Cerebellar nuclear complex (tissue), 1 donor: ENCODE data around the gene FAAP20.

Source experiments
- DNase-seq, 2 experiments: peaks; one replicate each; lab custom pipeline; 2025; lab: John Stamatoyannopoulos, UW

The FAAP20 gene

DNA sequence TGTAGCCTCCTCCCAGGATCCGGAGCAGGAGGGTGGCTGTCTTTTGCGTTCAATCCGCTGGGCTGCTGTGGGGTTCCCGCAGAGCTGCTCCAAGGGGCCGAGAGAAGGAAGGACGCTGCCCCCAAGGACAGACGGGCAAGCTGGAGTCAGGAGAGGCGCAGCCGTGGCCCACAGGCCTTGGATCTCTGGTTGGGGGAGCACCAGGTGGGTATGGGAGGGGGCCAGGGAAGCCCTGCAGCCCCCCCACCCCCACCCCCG is 17.6 kb upstream of the FAAP20 start:
- DNase-seq = no peak

DNA sequence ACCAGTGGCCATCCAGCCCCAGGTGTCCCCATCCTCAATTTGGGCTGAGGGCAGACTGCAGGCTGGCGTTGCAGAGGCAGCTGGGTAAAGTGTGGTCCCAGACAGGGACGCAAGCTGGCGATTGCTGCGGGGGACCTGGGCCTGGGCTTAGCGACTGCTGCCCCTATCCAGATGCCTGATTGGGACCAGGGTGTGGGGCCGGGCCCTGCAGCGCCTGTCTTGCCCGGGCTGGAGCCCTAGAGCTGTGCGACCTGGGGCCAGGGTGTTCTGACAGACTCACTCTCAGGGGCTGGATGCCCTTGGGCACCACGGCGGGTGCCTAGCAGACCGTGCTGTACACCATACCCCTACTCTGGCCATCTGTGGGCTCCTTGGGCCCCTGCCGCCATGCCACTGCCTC is 16.2 kb upstream of the FAAP20 start:
- DNase-seq = no peak

DNA sequence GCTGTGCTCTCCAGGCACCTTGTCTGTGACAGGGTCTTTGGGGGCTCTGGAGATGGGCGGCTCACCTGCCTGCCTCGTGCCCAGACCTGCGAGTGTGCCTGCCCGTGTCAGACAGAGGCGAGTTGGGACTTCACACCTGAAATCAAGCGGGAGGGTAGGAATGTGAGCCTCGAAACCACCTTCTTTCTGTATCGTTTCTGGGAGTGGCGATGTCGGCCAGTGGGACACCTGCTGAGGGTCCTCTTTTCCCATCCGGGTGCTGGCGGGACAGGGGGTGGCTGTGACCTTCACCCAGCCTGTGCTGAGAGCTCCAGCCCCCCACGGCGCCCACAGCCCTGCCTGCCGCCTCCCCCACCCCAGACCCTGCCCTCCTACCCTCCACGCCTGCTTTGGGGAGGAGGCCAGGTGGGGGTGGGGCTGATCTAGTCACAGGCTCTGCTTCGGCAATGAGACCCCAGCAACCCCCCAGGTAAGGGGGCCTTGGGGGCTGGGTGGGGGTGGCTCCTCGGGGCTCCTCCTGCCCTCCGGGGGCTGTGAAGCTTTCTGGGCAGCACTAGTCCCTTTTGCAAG is 15.6 kb upstream of the FAAP20 start:
- DNase-seq = no peak

DNA sequence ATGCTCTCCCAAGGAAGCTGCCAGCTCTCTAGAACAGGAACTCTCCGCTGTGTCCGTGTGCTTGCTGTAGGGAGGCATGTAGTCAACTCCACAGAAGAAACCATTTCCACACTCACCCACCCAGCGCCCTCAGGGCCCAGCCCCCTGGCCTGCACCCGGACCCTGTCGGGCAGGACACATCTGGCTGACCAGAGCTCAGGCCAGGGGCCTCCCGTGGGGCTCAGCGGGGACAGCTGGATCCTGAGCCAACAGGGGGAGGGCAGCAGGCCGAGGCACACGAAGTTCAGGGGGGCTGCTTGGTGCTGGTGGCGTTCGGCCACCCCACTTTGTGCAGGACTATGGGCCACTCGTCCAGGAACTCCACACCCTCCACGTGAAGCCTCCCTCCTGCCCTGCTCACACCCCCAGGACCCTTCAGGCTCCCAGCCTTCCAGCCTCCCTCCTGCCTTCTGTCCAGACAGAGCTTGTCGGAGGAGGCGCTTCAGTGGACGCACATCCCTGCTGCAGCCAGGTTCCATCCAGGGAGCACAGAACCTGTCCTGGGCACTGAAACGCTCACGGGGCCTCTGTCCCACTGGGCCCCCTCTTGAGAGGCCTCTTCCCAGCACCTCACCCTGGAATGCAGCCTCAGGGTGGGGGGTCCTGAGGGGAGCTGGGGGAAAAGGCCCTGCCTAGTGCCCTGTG is 15.0 kb upstream of the FAAP20 start:
- DNase-seq = no peak

DNA sequence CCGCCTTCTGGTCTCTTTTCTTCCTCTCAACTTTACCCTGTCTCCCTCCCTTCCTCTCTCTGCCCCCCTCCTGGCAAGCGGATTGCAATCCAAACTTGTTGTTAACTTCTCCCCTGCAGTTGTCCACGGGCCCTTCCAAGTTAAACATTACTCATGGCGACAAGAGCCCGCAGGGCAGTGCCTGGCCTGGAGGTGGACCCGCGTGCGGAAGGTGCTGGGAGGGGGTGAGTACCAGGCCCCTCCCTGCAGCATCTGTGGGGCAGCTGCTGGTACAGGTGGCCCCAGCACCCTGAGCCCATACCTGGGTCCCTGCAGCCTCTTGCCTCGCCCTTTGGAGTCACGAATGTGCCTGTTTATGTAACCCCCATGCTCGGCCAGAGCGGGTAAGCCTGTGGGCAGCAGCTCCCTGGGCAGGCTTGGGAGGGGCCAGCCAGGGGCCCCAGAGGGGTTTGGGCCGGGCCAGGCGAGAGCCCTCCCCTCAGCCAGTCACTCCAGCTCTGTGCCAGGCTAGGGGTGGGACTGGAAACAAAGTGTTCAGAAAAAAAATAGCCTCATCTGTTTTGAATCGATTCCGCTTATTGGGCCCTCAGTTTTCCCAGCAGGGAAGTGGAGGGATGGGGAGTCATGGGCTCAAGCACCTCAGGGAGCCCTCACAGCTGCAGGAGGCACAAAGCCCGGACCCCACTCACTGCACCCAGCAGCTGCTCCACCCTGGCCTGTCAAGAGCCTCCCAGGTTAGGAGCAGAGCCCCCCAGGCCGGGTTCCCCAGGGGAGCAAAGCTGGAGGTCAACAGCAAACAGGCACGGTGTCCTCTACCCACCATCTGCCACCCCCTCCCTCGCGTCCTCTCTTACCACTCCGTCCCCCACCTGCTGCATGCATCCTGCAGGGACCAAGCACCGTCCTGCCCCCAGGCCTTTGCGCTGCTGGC is 14.0 kb upstream of the FAAP20 start:
- DNase-seq = no peak

DNA sequence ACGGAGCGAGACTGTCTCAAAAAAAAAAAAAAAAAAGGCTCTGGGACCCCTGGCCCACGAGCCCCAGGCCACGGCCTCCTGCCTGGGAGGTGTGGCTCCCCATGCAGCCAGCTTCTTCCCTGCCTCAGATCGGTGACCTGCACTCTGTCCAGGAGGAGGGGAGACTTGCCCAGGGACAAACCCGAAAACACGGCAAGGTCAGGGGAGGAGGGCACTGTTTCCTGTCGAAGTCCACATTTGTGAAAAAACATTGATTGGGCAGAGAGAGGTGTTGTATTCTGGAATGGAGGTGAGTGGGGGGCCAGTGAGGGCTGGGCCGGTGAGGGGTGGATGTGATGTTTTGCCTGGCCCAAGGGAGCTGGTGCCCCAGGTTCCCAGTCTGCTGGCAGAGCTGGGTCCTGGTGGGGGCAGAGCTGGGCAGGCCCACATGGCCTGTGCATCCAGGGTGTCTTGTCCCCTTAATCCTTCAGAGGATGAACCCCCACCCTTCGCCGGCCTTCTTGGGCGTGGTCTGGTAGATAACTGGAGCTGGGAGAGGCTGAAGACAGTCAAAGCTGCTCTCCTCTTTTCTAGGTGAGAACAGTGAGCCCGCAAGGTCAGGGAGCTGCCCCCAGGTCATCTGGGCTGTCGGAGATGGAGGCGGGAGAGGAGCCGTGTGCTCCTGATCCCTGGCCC is 12.4 kb upstream of the FAAP20 start:
- no peak for DNase-seq

DNA sequence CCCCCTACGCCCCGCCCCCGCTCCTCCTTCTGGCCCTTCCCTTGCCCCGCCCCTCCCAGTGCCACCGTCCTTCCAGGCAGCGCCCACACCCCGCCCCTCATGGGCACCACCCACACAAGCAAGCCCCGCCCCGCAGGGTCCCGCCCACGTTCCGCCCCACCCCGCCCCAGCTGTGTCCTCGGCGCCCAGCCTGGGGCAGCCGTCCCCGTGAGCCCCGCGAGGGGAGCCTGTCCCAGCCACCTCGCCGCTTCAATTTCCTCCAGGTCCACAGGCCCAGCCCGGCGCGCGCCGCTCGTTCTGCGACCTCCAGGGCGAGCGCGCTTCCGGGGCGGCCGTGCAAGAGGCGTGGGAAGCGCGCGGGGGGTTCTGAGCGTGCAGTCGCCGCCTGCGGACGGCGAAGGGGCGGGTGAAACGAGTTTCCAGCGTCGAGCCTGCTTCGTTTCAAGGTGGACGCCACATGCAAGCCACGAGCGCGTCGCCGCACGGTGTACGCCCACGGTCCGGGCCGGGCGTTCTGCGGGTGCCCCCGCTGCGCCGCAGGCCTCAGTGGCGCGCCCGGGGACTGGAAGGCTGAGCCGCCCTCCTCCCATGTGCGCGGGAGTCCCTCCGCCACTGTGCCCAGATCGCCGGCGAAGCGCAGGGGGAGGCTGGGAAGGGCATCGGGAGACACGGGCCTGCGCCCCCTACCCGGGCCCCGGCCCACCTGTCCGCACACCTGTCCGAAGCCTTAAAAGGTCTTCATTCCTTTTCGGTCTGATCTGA is 10.8 kb upstream of the FAAP20 start:
- peak; percentile 29 to 42 for DNase-seq

DNA sequence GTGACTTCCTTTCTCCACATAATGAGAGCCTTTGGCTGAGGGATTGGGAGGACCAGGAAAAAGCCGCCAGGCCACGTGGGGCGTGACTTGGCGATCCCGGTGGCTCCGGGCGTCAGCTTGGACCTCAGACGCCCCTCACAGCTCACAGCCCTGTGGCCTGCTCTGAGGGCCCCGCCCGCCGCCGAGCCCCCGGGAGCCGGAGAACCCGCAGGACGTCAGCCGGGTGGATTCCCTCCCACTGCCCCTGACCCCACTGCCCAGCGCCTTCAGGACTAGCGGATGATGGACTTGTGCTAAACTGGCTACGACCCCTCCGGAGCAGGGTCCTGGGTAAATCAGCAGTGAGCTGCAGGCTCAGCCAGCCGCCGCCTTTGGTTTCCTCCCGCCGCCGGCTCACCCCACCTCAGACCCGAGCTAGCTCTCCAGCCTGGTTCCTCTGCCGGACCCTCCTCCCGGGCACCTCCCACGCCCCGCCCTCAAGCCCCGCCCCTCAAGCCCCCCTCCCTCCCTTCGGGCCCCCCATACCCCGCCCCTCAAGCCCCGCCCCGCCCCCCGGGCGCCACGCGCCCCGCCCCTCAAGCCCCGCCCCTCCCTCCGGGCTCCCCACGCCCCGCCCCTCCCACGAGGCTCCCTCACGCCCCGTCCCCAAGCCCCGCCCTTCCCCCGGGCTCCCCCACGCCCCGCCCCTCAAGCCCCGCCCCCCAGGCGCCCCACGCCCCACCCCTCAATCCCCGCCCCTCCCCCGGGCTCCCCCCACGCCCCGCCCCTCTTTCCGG is 10.0 kb upstream of the FAAP20 start:
- no peak for DNase-seq

DNA sequence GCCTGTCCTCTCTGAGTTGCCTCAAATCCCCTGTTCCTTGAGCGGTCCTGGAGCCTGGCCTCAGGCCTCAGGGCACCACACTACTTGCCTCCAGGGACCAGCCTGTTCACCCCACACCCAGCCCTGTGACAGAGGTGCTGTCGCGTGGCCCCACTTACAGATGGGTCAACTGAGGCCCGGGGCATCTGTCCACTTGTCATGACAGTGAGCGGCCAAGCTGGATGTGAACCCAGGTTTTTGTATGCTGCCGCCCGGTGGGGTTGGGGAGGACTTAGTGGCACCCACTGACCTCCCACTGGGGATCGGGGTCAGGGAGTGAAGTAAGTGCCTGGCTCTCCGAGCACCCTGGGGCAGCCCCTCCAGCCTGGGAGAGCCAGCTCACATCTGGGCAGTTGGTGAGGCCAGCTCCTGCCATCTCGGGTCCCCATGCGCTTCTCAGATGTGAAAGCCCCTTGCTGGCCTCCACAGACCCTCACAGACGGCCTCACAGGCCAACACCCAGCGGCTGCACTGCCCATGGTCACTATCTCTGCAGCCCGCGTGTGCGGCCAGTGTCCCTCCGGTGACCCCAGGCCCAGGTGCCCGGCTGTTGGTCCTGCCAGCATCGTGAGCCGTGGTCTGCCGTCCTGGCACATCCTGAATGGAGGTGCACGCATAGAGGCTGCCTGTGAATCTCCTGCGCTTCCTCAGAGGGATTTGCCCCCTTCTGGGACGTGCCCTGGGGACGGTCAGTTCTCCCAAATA is 9.3 kb upstream of the FAAP20 start:
- DNase-seq = no peak

DNA sequence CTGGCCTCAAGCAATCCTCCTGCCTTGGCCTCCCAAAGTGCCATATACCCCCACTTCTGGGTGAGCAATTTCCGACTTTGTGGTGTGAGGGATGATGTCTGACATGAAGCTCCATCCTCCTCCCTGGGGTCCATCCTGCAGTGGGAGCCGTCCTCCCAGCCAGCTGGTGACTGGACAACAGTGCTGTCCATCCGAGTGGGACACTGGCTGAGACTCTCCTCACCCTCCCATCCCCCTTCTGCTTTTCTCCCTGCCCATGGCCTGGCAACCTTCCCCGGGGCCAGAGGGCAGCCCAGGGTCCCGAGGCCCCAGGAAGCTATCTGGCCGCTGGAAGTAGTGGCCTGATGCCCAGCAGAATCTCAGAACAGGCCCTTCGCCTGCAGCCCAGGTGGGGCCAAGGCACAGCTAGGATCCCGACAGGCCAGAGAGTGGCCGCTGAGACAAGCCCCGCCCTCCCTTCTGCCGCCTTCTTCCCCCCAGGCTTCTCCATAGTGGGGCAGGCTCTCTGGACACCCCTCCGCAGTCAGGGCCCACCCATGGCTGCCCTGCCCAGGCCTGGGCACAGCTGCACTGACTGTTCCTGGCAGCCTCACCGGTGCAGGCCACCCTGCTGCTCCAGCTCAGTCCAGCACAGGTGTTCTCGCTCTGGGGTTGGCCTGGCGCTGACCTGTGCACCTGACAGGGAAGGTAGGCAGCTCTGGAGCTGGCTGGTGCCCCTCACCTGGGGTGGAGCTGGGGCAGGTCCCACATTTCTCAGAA is 8.4 kb upstream of the FAAP20 start:
- no peak for DNase-seq

DNA sequence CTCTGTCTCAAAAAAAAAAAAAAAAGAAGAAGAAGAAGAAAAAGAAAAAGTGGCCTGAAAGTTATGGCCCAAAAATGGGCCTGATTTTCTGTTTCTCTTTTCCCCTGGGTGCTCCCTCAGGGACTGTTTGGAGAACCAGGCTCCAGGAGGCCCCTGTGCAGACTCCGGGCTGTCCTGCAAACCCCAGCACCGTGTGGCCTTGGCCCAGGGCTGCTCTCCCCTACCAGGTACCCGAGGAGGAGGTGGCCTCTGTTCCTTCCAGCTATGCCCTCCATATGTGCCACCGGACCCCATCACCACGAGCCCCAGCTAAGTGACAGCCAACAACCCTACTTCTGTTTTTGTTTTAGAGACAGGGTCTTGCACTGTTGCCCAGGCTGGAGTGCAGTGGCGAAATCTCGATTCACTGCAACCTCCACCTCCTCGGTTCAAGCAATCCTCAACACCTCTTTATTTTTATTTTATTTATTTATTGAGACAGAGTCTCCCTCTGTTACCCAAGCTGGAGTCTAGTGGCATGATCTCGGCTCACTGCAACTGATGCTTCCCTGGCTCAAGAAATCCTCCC is 7.5 kb upstream of the FAAP20 start:
- no peak for DNase-seq

DNA sequence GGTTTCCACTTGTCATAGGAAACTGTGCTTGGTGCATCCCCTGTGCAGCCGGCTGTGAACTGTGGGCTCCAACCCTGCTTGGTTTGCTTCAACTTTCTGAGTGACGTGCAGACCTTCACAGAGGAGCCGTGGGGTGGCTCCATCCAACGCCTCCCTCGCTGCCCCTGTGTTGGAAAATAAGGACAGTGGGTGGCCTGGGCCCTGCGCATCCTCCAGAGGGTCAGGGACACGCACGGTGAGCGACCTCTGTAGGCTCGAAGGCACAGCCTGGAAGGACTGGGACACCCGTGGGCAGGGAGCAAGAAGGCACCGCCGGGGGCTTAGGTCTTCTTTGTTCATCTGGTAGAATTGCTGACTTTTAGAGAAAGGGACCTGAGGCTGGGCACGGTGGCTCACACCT is 6.5 kb upstream of the FAAP20 start:
- no peak for DNase-seq

DNA sequence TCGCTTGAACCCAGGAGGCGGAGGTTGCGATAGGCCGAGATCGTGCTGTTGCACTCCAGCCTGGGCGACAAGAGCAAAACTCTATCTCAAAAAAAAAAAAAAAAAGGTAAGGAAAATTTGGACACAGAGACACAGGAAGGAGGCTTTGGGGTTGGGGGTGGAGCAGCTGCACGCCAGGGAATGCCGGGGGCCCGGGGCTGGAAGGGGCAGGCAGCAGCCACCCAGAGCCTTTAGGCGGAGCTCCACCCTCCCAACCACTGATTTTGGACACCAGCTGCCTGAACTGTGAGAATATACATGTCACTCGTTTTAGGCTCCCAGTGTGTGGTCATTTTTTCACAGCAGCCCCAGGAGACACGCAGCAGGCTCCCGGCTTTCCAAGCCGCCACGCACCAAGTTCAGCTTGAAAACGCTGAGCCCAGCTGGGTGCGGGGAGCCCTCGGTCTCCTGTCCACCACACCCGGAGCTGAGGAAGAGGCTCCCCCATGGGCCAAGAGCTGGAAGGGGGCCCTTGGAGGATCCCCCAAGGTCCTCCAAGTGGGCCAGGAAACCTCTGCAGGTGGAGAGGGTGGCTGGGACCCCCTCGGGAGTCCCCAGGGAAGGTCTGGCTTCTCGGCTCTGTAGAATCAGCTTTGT is 5.9 kb upstream of the FAAP20 start:
- no peak for DNase-seq

DNA sequence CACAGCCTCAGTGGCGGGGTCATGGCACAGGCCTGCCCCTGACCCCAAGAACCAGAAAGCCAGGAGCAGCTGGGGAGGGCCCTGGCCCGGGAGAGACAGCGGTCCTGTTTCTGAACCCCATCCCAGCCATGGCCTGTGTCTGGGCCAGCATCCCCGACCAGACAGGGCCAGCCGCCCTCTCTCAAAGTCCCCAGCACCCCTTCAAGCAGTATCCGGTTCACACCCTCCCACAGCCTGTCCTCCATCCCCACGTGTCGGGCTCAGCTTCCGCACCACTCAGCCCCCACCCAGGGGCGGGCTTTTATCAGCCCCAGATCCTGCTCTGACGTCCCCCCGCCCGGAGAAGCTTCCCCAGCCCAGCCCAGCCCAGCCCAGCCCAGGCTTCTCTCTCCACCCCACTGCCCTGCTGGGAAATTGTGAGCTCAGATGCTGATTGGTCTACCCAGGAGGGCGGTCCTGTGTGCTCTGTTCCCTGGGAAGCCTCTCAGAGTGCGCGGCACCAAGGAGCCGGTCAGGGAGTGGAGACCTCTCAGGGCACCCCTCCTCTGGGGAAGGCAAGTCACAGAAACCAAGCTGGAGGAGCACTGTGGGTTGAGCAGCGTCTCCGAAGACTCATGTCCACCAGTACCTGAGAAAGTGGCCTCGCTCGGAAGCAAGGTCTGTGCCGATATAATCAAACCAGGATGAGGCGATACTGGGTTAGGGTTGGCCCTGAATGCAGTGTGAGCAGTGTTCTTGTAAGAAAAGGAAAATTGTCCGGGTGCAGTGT is 4.7 kb upstream of the FAAP20 start:
- no peak for DNase-seq

DNA sequence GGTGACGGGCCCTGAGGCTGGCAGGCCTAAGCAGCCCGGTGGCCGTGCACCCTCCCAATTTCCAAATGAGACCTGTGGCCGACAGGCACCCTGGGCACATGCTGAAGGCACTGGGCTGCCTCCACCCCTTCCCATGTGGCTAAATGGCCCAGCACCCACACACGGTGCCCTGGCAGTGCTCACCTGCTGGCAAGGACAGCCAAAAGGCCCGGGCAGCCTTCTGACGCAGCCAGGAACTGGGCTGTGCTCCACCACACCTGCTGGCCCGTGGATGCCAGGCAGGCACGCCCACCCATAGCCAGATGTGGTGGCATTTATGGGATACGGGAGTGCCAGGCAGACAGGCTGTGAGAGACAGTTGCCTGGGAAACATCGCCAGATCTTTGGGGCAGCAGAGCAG is 4.0 kb upstream of the FAAP20 start:
- DNase-seq = no peak

DNA sequence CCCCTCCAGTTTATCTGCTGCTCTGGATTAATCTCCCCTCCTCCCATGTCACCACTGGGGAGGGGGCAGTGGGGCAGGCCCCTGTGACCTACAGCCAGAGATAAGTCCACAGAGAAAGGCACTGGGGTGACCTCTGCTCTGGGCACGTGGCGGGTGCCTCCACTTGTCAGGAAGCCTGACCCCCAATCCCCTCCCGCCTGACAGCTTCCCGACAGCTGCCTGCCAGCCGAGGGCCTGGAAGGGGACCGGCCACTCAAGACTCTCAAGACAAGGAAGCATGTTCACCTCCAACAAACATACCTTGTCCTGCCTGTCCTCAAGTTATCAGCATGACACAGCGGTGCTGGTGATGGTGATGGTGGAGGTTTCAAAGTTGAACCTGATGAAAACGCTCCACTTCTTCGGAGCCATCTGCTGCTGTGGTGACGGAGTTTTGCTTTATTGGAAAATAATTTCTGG is 3.2 kb upstream of the FAAP20 start:
- DNase-seq = no peak

DNA sequence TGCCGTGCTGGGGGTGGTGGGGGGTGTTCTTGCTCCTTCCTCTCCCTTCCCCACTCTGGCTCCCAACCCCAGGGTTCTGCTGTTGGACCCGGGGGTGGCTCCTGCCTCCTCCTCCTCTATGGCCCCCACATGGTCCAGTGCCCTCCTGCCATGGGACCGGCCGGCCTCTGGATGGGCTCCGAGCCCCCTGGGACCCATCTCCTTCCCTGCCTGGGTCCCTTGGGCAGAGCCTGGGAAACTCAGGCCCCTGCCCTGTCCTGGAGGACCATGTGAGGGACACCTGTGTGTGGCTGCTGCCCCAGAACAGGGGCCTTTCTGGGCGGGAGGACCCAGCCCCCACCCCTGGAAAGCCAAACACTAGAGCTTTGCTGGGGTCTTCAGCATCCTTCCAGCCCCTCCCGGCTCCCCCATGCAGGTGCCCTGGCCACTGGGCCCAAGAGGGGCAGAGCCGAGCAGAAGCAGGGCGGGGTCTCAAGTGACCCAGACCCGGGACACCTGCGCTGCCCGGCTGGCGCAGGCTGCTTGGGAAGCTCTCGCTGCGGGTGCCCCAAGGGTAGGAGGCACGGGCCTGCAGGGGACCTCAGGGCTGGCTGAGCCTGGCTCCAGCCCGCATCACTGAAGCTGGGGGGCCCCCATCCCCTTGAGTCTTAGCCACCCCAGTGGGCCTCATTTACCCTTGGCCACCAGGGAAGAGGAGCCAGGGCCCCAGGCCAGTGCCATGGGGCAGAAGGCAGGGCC is 2.5 kb upstream of the FAAP20 start:
- no peak for DNase-seq
